HG02623 (cell line): ENCODE measurements around the gene PXDN.

Source experiments
- ATAC-seq: cut with Tn5 transposase; IDR thresholded peaks from one replicate; pipeline ENCODE4 v1.9.1; 2021; ENCODE audit warnings: moderate library complexity; ENCODE audit not compliant: unreplicated experiment

PXDN gene

GRCh38 chr2:1674276-1674675 is 70.0 kb downstream of the PXDN start:
- no peak for ATAC-seq

- ATAC-seq, result no peak
These were observed 71.0 kb downstream of the PXDN start for GRCh38 chr2:1673160-1673944.

GRCh38 chr2:1672738-1673137 is 71.6 kb downstream of the PXDN start:
- ATAC-seq, result no peak

GRCh38 chr2:1671916-1672315 is 72.4 kb downstream of the PXDN start:
- no peak for ATAC-seq

GRCh38 chr2:1670636-1671035 is 73.7 kb downstream of the PXDN start:
- no peak for ATAC-seq

GRCh38 chr2:1665761-1666505 is 78.4 kb downstream of the PXDN start:
- no peak for ATAC-seq

- ATAC-seq, result no peak
These were observed 79.6 kb downstream of the PXDN start for GRCh38 chr2:1664698-1665097.

GRCh38 chr2:1664076-1664605 is 80.2 kb downstream of the PXDN start:
- no peak for ATAC-seq

GRCh38 chr2:1663621-1664020 is 80.7 kb downstream of the PXDN start:
- ATAC-seq, result no peak

- ATAC-seq, result no peak
These were observed 81.6 kb downstream of the PXDN start for GRCh38 chr2:1662606-1663180.

- ATAC-seq, result no peak
These were observed 82.3 kb downstream of the PXDN start for GRCh38 chr2:1661891-1662605.

GRCh38 chr2:1660656-1661640 is 83.4 kb downstream of the PXDN start:
- ATAC-seq, result no peak

GRCh38 chr2:1659951-1660565 is 84.3 kb downstream of the PXDN start:
- ATAC-seq, result no peak

- ATAC-seq, result no peak
These were observed 85.7 kb downstream of the PXDN start for GRCh38 chr2:1658394-1659151.

GRCh38 chr2:1656961-1657841 is 87.1 kb downstream of the PXDN start:
- no peak for ATAC-seq

GRCh38 chr2:1656326-1656960 is 87.9 kb downstream of the PXDN start:
- no peak for ATAC-seq

GRCh38 chr2:1655461-1655860 is 88.9 kb downstream of the PXDN start:
- ATAC-seq, result no peak
